Smooth muscle cell (in vitro differentiated cells): ENCODE results near the gene FAM120B. TPM values are rescaled to one million over a fixed set of nuclear protein-coding genes. Genes with fewer than 3 reads are reported as not detected.
A peak's percentile ranks its signal among the peaks of the same experiment; 100 is the strongest.

Source experiments
- DNase-seq: peaks from one replicate; lab custom pipeline; 2025; ENCODE audit not compliant: unreplicated experiment; lab: John Stamatoyannopoulos, UW
- H2AFZ ChIP-seq: fragments of 200-600 bp; sonication (generic); 2 replicates; pipeline ENCODE4 v1.6.0; 2016; ENCODE audit warnings: antibody characterized with exemption, low read depth, mild to moderate bottlenecking
- H3F3A ChIP-seq: fragments of 200-600 bp; sonication (generic); 2 replicates; pipeline ENCODE4 v1.6.0; 2017; ENCODE audit warnings: antibody characterized with exemption, low read depth
- H3K27ac ChIP-seq: fragments of 200-600 bp; sonication (generic); 2 replicates; pipeline ENCODE4 v1.5.1; 2016; ENCODE audit warnings: low read depth, mild to moderate bottlenecking
- H3K27me3 ChIP-seq: fragments of 200-600 bp; sonication (generic); 2 replicates; pipeline ENCODE4 v1.6.1; 2016; ENCODE audit warnings: low read depth, mild to moderate bottlenecking
- H3K36me3 ChIP-seq: fragments of 200-600 bp; sonication (generic); 2 replicates; pipeline ENCODE4 v1.5.1; 2016; ENCODE audit warnings: low read depth
- H3K4me1 ChIP-seq: fragments of 200-600 bp; sonication (generic); 2 replicates; pipeline ENCODE4 v1.5.1; 2016; ENCODE audit warnings: low read depth
- H3K4me2 ChIP-seq: fragments of 200-600 bp; sonication (generic); 2 replicates; pipeline ENCODE4 v1.6.0; 2016; ENCODE audit warnings: mild to moderate bottlenecking
- H3K4me3 ChIP-seq: fragments of 200-600 bp; sonication (generic); 2 replicates; pipeline ENCODE4 v1.5.1; 2016; ENCODE audit warnings: mild to moderate bottlenecking
- H3K79me2 ChIP-seq: fragments of 200-600 bp; sonication (generic); 2 replicates; pipeline ENCODE4 v1.6.0; 2016; ENCODE audit warnings: low read depth, mild to moderate bottlenecking
- H3K9ac ChIP-seq: fragments of 200-600 bp; sonication (generic); 2 replicates; pipeline ENCODE4 v1.6.0; 2016; ENCODE audit warnings: low read depth
- H3K9me3 ChIP-seq: fragments of 200-600 bp; sonication (generic); replicated peaks from 2 replicates; pipeline ENCODE4 v1.5.1; 2016; ENCODE audit warnings: low read depth
- H4K20me1 ChIP-seq: fragments of 200-600 bp; sonication (generic); 2 replicates; pipeline ENCODE4 v1.6.0; 2016; ENCODE audit warnings: low read depth
- WGBS: methylation state at CpG from one replicate; pipeline ENCODE4 v1.1.7; 2016; ENCODE audit warnings: low lambda C conversion rate; 5-methylcytosine and 5-hydroxymethylcytosine counted together
- polyA plus RNA-seq: library from polyadenylated mRNA; unstranded; fragments of >200 nt; fragmentation: Nextera tagmentation; extraction: Ambion mirVana; gene quantifications from 2 replicates; pipeline ENCODE4 v1.2.1, GENCODE V29; 2016
- total RNA-seq: library from RNA; depleted of rRNA; stranded (reverse); fragments of >200 nt; gene quantifications from 2 replicates; pipeline ENCODE4 v1.2.3, GENCODE V29; 2014
- TF ChIP-seq, protein P1 (sequence below): fragments of 200-600 bp; sonication (generic); IDR thresholded peaks from 2 replicates; pipeline ENCODE4 v1.5.1; 2017; ENCODE audit warnings: borderline replicate concordance, mild to moderate bottlenecking, antibody characterized with exemption; ENCODE audit not compliant: insufficient read depth, poor library complexity, severe bottlenecking

Gene FAM120B, protein sequence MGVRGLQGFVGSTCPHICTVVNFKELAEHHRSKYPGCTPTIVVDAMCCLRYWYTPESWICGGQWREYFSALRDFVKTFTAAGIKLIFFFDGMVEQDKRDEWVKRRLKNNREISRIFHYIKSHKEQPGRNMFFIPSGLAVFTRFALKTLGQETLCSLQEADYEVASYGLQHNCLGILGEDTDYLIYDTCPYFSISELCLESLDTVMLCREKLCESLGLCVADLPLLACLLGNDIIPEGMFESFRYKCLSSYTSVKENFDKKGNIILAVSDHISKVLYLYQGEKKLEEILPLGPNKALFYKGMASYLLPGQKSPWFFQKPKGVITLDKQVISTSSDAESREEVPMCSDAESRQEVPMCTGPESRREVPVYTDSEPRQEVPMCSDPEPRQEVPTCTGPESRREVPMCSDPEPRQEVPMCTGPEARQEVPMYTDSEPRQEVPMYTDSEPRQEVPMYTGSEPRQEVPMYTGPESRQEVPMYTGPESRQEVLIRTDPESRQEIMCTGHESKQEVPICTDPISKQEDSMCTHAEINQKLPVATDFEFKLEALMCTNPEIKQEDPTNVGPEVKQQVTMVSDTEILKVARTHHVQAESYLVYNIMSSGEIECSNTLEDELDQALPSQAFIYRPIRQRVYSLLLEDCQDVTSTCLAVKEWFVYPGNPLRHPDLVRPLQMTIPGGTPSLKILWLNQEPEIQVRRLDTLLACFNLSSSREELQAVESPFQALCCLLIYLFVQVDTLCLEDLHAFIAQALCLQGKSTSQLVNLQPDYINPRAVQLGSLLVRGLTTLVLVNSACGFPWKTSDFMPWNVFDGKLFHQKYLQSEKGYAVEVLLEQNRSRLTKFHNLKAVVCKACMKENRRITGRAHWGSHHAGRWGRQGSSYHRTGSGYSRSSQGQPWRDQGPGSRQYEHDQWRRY
- total RNA-seq (17.8 and 22.8 TPM in 2 replicates), polyA plus RNA-seq (22.2 and 26.3 TPM in 2 replicates)

DNA sequence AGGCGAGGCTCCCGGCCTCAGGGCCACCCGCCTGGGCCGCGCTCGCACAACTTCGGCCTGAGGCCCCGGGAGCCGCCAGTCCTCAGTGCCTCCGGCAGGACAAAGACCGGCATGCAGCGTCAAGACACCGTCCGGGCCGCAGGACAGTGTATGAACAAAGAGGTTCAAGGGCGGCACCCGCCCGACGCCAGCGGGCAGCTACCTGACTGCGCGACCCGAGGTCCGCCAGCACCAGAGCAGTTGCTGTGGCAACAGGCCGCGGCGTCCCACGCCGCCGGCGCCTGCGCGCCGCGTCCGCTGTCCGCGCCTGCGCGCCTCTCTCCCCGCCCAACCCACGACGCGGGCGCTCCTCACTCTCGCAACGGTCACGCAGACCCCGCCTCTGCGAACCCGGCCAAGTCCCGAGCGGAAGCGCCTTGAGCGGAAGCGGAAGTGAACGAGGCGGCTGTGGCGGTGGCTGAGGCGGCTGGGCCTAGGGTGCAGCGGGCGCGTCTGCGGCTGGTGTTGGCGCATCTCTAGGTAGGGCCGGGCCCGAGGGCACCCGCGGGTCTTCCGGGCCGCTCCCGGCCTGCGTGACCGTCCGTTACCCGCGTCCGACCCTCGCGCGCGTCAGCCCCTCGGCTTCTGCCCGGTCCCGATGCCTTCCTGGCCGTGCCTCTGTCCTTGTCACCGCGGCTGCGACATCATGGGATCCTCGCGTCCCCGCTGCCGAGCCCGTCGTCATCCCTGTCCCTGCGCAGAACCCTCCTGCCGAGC lies at the start of gene FAM120B:
Gene FAM120B, plus strand, starts transcription at position 435 of the 756 bp plus-strand sequence. CDS start 10,633 bp downstream, outside the sequence.
- H3K9ac ChIP-seq, result peak within 1 kb of the TSS; percentile 99
- under 1% methylated on average over 79 of the region's 97 CpGs for WGBS

DNA sequence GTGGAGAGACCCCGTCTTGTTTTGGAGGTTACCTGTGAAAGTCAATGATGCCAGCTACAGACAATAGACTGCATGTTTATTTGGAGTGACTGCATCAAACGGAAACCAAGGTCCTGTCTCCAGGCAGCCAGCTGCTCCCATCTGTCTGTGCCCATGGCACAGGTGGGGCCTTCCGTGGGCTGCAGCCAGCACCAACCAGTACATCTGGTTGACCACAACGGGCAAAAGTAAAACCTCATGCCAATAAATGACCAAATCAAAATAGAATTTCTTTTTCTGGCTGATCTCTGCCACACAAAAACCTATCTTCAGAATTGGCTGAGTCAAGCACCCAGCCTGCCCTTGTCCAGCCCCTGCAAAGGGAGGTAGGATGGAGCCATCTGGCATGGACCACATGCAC lies 49.2 kb upstream of the FAM120B start:
- TF ChIP-seq, protein P1, sequence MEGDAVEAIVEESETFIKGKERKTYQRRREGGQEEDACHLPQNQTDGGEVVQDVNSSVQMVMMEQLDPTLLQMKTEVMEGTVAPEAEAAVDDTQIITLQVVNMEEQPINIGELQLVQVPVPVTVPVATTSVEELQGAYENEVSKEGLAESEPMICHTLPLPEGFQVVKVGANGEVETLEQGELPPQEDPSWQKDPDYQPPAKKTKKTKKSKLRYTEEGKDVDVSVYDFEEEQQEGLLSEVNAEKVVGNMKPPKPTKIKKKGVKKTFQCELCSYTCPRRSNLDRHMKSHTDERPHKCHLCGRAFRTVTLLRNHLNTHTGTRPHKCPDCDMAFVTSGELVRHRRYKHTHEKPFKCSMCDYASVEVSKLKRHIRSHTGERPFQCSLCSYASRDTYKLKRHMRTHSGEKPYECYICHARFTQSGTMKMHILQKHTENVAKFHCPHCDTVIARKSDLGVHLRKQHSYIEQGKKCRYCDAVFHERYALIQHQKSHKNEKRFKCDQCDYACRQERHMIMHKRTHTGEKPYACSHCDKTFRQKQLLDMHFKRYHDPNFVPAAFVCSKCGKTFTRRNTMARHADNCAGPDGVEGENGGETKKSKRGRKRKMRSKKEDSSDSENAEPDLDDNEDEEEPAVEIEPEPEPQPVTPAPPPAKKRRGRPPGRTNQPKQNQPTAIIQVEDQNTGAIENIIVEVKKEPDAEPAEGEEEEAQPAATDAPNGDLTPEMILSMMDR, result no peak
- no peak for DNase-seq
- no peak overlapping the region for H2AFZ ChIP-seq
- 93% methylated on average over 4 of the region's 4 CpGs for WGBS
- H3K4me1 ChIP-seq, result no peaks in the 10 kb centered on the region
- H3K79me2 ChIP-seq, result no peaks in the 10 kb centered on the region
- no peak overlapping the region for H3K27ac ChIP-seq
- H3K9ac ChIP-seq, result no peak overlapping the region
- H3K27me3 ChIP-seq, result no peaks in the 10 kb centered on the region
- no peaks in the 10 kb centered on the region for H3K9me3 ChIP-seq
- H3K4me3 ChIP-seq, result no peak overlapping the region
- H4K20me1 ChIP-seq, result no peaks in the 10 kb centered on the region
- H3K4me2 ChIP-seq, result no peak overlapping the region
- H3K36me3 ChIP-seq, result no peaks in the 10 kb centered on the region
- no peaks in the 10 kb centered on the region for H3F3A ChIP-seq

More for the DNA sequence above, at the start of gene FAM120B:
- H2AFZ ChIP-seq, result peak within 1 kb of the TSS; percentile 90
- peaks cover 36% of the 10 kb centered on the region for H4K20me1 ChIP-seq
- H3K36me3 ChIP-seq, result no peaks in the 10 kb centered on the region
- peak within 1 kb of the TSS; percentile 91 for H3K4me3 ChIP-seq
- H3K79me2 ChIP-seq, result peaks cover 45% of the 10 kb centered on the region
- H3K9me3 ChIP-seq, result no peaks in the 10 kb centered on the region
- H3K4me2 ChIP-seq, result peak within 1 kb of the TSS; percentile 100
- H3F3A ChIP-seq, result peaks cover 4% of the 10 kb centered on the region
- DNase-seq, result peak; percentile 81
- H3K4me1 ChIP-seq, result peaks cover 26% of the 10 kb centered on the region
- H3K27me3 ChIP-seq, result no peaks in the 10 kb centered on the region
- TF ChIP-seq, protein P1, result no peak
- H3K27ac ChIP-seq, result peak within 1 kb of the TSS; percentile 80

DNA sequence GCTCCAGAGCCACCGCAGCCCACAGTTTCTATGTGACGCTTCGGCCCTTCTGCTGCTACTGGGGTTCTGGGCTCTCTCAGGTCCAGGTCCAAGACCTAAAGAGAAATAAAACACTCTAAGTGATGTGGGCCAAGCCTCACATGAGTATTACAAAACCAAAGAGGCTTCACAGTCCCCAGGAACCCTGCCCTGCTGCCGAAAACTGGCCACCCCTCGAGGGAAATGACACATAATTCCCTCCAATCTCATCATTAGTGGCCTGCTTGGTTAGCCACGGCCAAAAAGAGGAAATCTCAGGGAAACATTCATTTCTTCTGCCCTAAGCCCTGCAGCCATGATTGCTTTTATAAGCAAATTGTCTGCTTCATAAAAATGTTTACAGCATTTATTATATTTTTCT lies 48.2 kb upstream of the FAM120B start:
- Histone ChIP-seq H3K4me3 (no peak overlapping the region), H3K36me3 (no peaks in the 10 kb centered on the region), H3K4me2 (no peak overlapping the region), H3K27me3 (no peaks in the 10 kb centered on the region), H3K27ac (no peak overlapping the region), H3K9ac (no peak overlapping the region), H2AFZ (no peak overlapping the region), H3K9me3 (no peaks in the 10 kb centered on the region), H3K79me2 (no peaks in the 10 kb centered on the region), H3F3A (no peaks in the 10 kb centered on the region), H4K20me1 (no peaks in the 10 kb centered on the region), H3K4me1 (no peaks in the 10 kb centered on the region)
- TF ChIP-seq, protein P1, result no peak
- DNase-seq, result no peak
- WGBS, result 90% methylated on average over 6 of the region's 6 CpGs
